Epithelial cell of alveolus of lung (primary cell): ENCODE data around the gene DPH5. TPM values are rescaled to one million over a fixed set of nuclear protein-coding genes. Genes with fewer than 3 reads are reported as not detected.

Experiments
- total RNA-seq: library from RNA; depleted of rRNA; stranded (reverse); fragments of >200 nt; gene quantifications from 2 replicates; pipeline ENCODE4 v1.2.1, GENCODE V29; 2015

Gene DPH5, protein sequence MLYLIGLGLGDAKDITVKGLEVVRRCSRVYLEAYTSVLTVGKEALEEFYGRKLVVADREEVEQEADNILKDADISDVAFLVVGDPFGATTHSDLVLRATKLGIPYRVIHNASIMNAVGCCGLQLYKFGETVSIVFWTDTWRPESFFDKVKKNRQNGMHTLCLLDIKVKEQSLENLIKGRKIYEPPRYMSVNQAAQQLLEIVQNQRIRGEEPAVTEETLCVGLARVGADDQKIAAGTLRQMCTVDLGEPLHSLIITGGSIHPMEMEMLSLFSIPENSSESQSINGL
- total RNA-seq = 35.2 and 61.4 TPM in 2 replicates

GRCh38 chr1:101025657-101026429, at the start of gene DPH5:
Gene DPH5, minus strand, starts transcription at chr1:101025784. Its CDS starts 341 bp downstream, at chr1:101025443.

Other genes starting within 250 kb of the DPH5 start
- gene EXTL2, start 130.9 kb downstream of the DPH5 start, total RNA-seq = 29.2 and 29.5 TPM in 2 replicates
- gene SLC30A7, start 129.7 kb downstream of the DPH5 start, total RNA-seq = 29.9 and 31.3 TPM in 2 replicates
- 13.7 and 69.9 TPM in 2 replicates for gene S1PR1, start 211.2 kb upstream of the DPH5 start, total RNA-seq